ENCODE measurements around the gene SEC24C.

SEC24C gene

GRCh38 chr10:73769396-73769795 is 25.2 kb downstream of the SEC24C start:
- TF ChIP-seq CTCF (conservative IDR thresholded peaks at IDR 0.05; ENCODE audit: low read depth) = no peak
- ChIA-PET POLR2A (ENCODE audit: low non-redundant PET) (no interaction called here), CTCF (no interaction called here)
- peak overlapping the region; percentile 18 for H3K27ac ChIP-seq
- DNase-seq (ENCODE audit: low spot score) = no peak

GRCh38 chr10:73771722-73772280 is 27.6 kb downstream of the SEC24C start:
- ChIA-PET POLR2A (ENCODE audit: low non-redundant PET) (interaction anchor here (0.5 to 1.2 kb wide), 5 partner anchors 9 to 1465 kb away, joined by 3 to 10 read pairs (median 4); partner anchors contain the start of gene SEC24C), CTCF (interaction anchor here (0.6 to 1.5 kb wide), 3 partner anchors 8 to 23 kb away, joined by 4 to 7 read pairs (median 5); no protein-coding TSS in a partner anchor)
- TF ChIP-seq CTCF (conservative IDR thresholded peaks at IDR 0.05; ENCODE audit: low read depth) = no peak
- peak; percentile 88 for DNase-seq (ENCODE audit: low spot score)
- peak overlapping the region; percentile 97 for H3K27ac ChIP-seq

- ChIA-PET POLR2A (ENCODE audit: low non-redundant PET) (interaction anchor here (0.6 to 1.3 kb wide), 7 partner anchors 9 to 1464 kb away, joined by 3 to 7 read pairs (median 3); partner anchors contain the start of gene SEC24C), CTCF (interaction anchor here (0.6 to 1.5 kb wide), 3 partner anchors 9 to 24 kb away, joined by 4 to 7 read pairs (median 5); no protein-coding TSS in a partner anchor)
- TF ChIP-seq CTCF (conservative IDR thresholded peaks at IDR 0.05; ENCODE audit: low read depth) = no peak
- H3K27ac ChIP-seq = peak overlapping the region; percentile 97
- peak; percentile 78 for DNase-seq (ENCODE audit: low spot score)
Observed at GRCh38 chr10:73772281-73773151, 28.3 kb downstream of the SEC24C start.

- peak; percentile 24 for DNase-seq (ENCODE audit: low spot score)
- peak overlapping the region; percentile 97 for H3K27ac ChIP-seq
- ChIA-PET CTCF (interaction anchor here (1.5 kb wide), 1 partner anchor 9 kb away, joined by 7 read pairs; no protein-coding TSS in a partner anchor), POLR2A (ENCODE audit: low non-redundant PET) (interaction anchor here (0.7 to 1.3 kb wide), 4 partner anchors 39 to 102 kb away, joined by 3 to 7 read pairs (median 4); no protein-coding TSS in a partner anchor)
- TF ChIP-seq CTCF (conservative IDR thresholded peaks at IDR 0.05; ENCODE audit: low read depth) = no peak
Observed at GRCh38 chr10:73773152-73773879, 29.1 kb downstream of the SEC24C start.

GRCh38 chr10:73774637-73775036 is 30.5 kb downstream of the SEC24C start:
- peak overlapping the region; percentile 54 for H3K27ac ChIP-seq
- ChIA-PET POLR2A (ENCODE audit: low non-redundant PET) (no interaction called here), CTCF (interaction anchor here (0.9 to 1.3 kb wide), 3 partner anchors 12 to 334 kb away, joined by 3 to 5 read pairs (median 4); no protein-coding TSS in a partner anchor)
- peak; percentile 53 for DNase-seq (ENCODE audit: low spot score)
- no peak; the same call in 1 of the 2 replicates for TF ChIP-seq CTCF (conservative IDR thresholded peaks at IDR 0.05; ENCODE audit: low read depth)

Measured in RWPE1 (cell line).